ENCODE data around the gene FBXO27.
"Not testable (repeated sequence)": the region's sequence is repeated elsewhere in the genome, so short reads cannot be mapped to it uniquely, and the experiment has no call there.

The FBXO27 gene

GRCh38 chr19:39003188-39003587 lies 29.2 kb downstream of the FBXO27 start:
- Histone ChIP-seq H3K9ac (ENCODE audit: low read length) (no peak overlapping the region), H3K27ac (ENCODE audit: low read depth, low read length) (no peak overlapping the region), H3K36me3 (ENCODE audit: control insufficient read depth, insufficient read depth, low read length) (no peaks in the 10 kb centered on the region), H3K4me1 (ENCODE audit: control insufficient read depth, insufficient read depth, low read length) (no peaks in the 10 kb centered on the region), H3K4me3 (ENCODE audit: low read length) (no peak overlapping the region), H3K27me3 (ENCODE audit: control insufficient read depth, insufficient read depth, low read length) (no peaks in the 10 kb centered on the region)

- no peaks in the 10 kb centered on the region for H3K36me3 ChIP-seq (ENCODE audit: control insufficient read depth, insufficient read depth, low read length)
- no peak overlapping the region for H3K27ac ChIP-seq (ENCODE audit: low read depth, low read length)
- no peak overlapping the region for H3K9ac ChIP-seq (ENCODE audit: low read length)
- H3K4me3 ChIP-seq (ENCODE audit: low read length) = no peak overlapping the region
- H3K27me3 ChIP-seq (ENCODE audit: control insufficient read depth, insufficient read depth, low read length) = no peaks in the 10 kb centered on the region
- no peaks in the 10 kb centered on the region for H3K4me1 ChIP-seq (ENCODE audit: control insufficient read depth, insufficient read depth, low read length)
Observed at GRCh38 chr19:39001041-39001440, 31.3 kb downstream of the FBXO27 start.

GRCh38 chr19:38997576-38997975 lies 34.8 kb downstream of the FBXO27 start:
- H3K4me3 ChIP-seq (ENCODE audit: low read length); H3K36me3 ChIP-seq (ENCODE audit: control insufficient read depth, insufficient read depth, low read length); H3K27ac ChIP-seq (ENCODE audit: low read depth, low read length); H3K4me1 ChIP-seq (ENCODE audit: control insufficient read depth, insufficient read depth, low read length); H3K9ac ChIP-seq (ENCODE audit: low read length); H3K27me3 ChIP-seq (ENCODE audit: control insufficient read depth, insufficient read depth, low read length): not testable (repeated sequence)

DNA sequence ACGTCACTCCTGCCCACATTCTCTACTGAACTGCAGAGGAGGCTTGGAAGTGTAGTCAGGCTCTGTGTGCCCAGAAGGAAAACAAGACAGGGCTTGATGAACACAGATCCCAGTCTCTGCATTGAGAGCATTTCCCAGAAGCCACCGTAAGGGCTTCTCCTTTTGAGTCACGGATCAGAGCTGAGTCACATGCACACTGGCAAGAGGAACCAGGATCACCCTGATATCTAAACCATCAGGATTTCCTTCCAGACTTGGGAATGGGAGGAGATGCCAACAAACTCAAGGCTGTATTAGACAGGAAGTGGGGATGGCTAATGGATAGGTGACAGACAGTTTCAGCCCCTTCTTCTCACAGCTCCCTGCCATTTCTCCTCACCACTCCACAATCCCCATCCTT lies 39.1 kb downstream of the FBXO27 start:
- H3K36me3 ChIP-seq (ENCODE audit: control insufficient read depth, insufficient read depth, low read length) = no peaks in the 10 kb centered on the region
- no peaks in the 10 kb centered on the region for H3K27me3 ChIP-seq (ENCODE audit: control insufficient read depth, insufficient read depth, low read length)
- no peak overlapping the region for H3K9ac ChIP-seq (ENCODE audit: low read length)
- no peak overlapping the region for H3K27ac ChIP-seq (ENCODE audit: low read depth, low read length)
- no peaks in the 10 kb centered on the region for H3K4me1 ChIP-seq (ENCODE audit: control insufficient read depth, insufficient read depth, low read length)
- H3K4me3 ChIP-seq (ENCODE audit: low read length) = no peak overlapping the region

GRCh38 chr19:38990949-38991697 lies 41.2 kb downstream of the FBXO27 start:
- no peak overlapping the region for H3K27ac ChIP-seq (ENCODE audit: low read depth, low read length)
- H3K27me3 ChIP-seq (ENCODE audit: control insufficient read depth, insufficient read depth, low read length) = no peaks in the 10 kb centered on the region
- H3K4me3 ChIP-seq (ENCODE audit: low read length) = no peak overlapping the region
- H3K4me1 ChIP-seq (ENCODE audit: control insufficient read depth, insufficient read depth, low read length) = no peaks in the 10 kb centered on the region
- no peaks in the 10 kb centered on the region for H3K36me3 ChIP-seq (ENCODE audit: control insufficient read depth, insufficient read depth, low read length)
- no peak overlapping the region for H3K9ac ChIP-seq (ENCODE audit: low read length)

GRCh38 chr19:38989614-38990013 lies 42.7 kb downstream of the FBXO27 start:
- H3K27ac ChIP-seq (ENCODE audit: low read depth, low read length); H3K9ac ChIP-seq (ENCODE audit: low read length); H3K36me3 ChIP-seq (ENCODE audit: control insufficient read depth, insufficient read depth, low read length); H3K4me1 ChIP-seq (ENCODE audit: control insufficient read depth, insufficient read depth, low read length); H3K27me3 ChIP-seq (ENCODE audit: control insufficient read depth, insufficient read depth, low read length); H3K4me3 ChIP-seq (ENCODE audit: low read length): not testable (repeated sequence)

- no peaks in the 10 kb centered on the region for H3K36me3 ChIP-seq (ENCODE audit: control insufficient read depth, insufficient read depth, low read length)
- H3K9ac ChIP-seq (ENCODE audit: low read length) = no peak overlapping the region
- H3K4me3 ChIP-seq (ENCODE audit: low read length) = no peak overlapping the region
- no peaks in the 10 kb centered on the region for H3K4me1 ChIP-seq (ENCODE audit: control insufficient read depth, insufficient read depth, low read length)
- no peaks in the 10 kb centered on the region for H3K27me3 ChIP-seq (ENCODE audit: control insufficient read depth, insufficient read depth, low read length)
- no peak overlapping the region for H3K27ac ChIP-seq (ENCODE audit: low read depth, low read length)
Observed at GRCh38 chr19:38989066-38989605, 43.2 kb downstream of the FBXO27 start.

GRCh38 chr19:38988627-38989026 lies 43.7 kb downstream of the FBXO27 start:
- not testable (repeated sequence) for H3K4me3 ChIP-seq (ENCODE audit: low read length); H3K27me3 ChIP-seq (ENCODE audit: control insufficient read depth, insufficient read depth, low read length); H3K27ac ChIP-seq (ENCODE audit: low read depth, low read length)

DNA sequence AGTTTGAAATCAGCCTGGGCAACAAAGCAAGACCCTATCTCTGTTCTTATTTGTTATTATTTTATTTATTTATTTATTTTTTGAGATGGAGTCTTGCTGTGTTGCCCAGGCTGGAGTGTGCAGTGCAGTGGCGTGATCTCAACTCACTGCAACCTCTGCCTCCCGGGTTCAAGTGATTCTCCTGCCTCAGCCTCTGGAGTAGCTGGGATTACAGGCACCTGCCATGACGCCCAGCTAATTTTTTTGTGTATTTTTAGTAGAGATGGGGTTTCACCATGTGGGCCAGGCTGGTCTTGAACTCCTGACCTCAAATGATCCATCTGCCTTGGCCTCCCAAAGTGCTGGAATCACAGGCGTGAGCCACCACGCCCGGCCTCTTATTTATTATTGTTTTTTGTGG lies 44.6 kb downstream of the FBXO27 start:
- H3K36me3 ChIP-seq (ENCODE audit: control insufficient read depth, insufficient read depth, low read length); H3K27me3 ChIP-seq (ENCODE audit: control insufficient read depth, insufficient read depth, low read length); H3K4me3 ChIP-seq (ENCODE audit: low read length); H3K4me1 ChIP-seq (ENCODE audit: control insufficient read depth, insufficient read depth, low read length); H3K27ac ChIP-seq (ENCODE audit: low read depth, low read length); H3K9ac ChIP-seq (ENCODE audit: low read length): not testable (repeated sequence)

More at GRCh38 chr19:38988627-38989026, 43.7 kb downstream of the FBXO27 start:
- H3K4me1 ChIP-seq (ENCODE audit: control insufficient read depth, insufficient read depth, low read length); H3K36me3 ChIP-seq (ENCODE audit: control insufficient read depth, insufficient read depth, low read length); H3K9ac ChIP-seq (ENCODE audit: low read length): not testable (repeated sequence)

- no peaks in the 10 kb centered on the region for H3K27me3 ChIP-seq (ENCODE audit: control insufficient read depth, insufficient read depth, low read length)
- no peaks in the 10 kb centered on the region for H3K4me1 ChIP-seq (ENCODE audit: control insufficient read depth, insufficient read depth, low read length)
- H3K4me3 ChIP-seq (ENCODE audit: low read length) = no peak overlapping the region
- no peaks in the 10 kb centered on the region for H3K36me3 ChIP-seq (ENCODE audit: control insufficient read depth, insufficient read depth, low read length)
- H3K27ac ChIP-seq (ENCODE audit: low read depth, low read length) = no peak overlapping the region
- no peak overlapping the region for H3K9ac ChIP-seq (ENCODE audit: low read length)
Observed at GRCh38 chr19:38985262-38985661, 47.1 kb downstream of the FBXO27 start.

DNA sequence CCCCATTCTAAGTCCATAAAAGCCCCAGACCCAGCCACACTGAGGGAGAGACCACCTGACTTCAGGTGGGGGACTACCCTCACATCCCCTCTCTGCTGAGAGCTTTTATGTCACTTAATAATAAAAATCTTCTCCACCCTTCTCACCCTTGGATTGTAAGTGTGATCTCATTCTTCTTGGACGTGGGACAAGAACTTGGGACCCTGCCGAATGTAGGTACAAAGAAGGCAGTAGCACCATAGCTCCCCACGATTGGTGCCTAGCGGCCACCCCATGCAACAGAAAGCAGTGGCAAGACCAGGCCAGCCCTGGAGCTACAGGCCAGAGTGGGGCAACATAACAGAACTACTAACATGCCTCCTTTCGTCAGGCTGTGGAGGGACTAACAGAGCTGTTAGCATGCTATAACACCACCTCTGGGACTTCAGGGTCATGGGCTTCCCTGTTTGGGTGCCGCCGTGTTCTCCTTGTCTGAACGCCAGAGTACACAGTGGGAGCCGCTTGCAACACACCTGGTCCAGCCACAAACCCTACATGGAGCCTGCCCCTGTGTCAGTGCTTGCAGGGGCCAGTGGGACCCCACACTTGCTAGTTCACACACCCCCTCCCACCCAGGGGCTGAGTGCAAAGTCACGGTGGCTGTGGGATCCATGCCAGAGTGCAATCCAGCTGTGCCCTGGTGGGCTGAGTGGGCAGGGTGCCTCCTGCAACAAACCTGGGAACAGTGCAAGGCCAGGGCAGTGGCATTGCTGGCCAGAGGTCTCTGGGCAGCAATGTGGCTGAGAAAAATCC lies 51.6 kb downstream of the FBXO27 start:
- H3K36me3 ChIP-seq (ENCODE audit: control insufficient read depth, insufficient read depth, low read length) = no peaks in the 10 kb centered on the region
- H3K9ac ChIP-seq (ENCODE audit: low read length) = no peak overlapping the region
- peaks cover 6% of the 10 kb centered on the region for H3K4me1 ChIP-seq (ENCODE audit: control insufficient read depth, insufficient read depth, low read length)
- H3K27ac ChIP-seq (ENCODE audit: low read depth, low read length) = no peak overlapping the region
- peaks cover 3% of the 10 kb centered on the region for H3K27me3 ChIP-seq (ENCODE audit: control insufficient read depth, insufficient read depth, low read length)
- H3K4me3 ChIP-seq (ENCODE audit: low read length) = no peak overlapping the region

GRCh38 chr19:38979812-38980211 lies 52.5 kb downstream of the FBXO27 start:
- no peak overlapping the region for H3K4me3 ChIP-seq (ENCODE audit: low read length)
- H3K9ac ChIP-seq (ENCODE audit: low read length) = no peak overlapping the region
- H3K36me3 ChIP-seq (ENCODE audit: control insufficient read depth, insufficient read depth, low read length) = no peaks in the 10 kb centered on the region

More at GRCh38 chr19:38979812-38980211, 52.5 kb downstream of the FBXO27 start:
- H3K4me1 ChIP-seq (ENCODE audit: control insufficient read depth, insufficient read depth, low read length) = peaks cover 8% of the 10 kb centered on the region
- no peak overlapping the region for H3K27ac ChIP-seq (ENCODE audit: low read depth, low read length)
- peaks cover 3% of the 10 kb centered on the region for H3K27me3 ChIP-seq (ENCODE audit: control insufficient read depth, insufficient read depth, low read length)

All from rectal smooth muscle tissue (tissue), 1 donor.